IMR-90 (cell line): ENCODE data around the gene PTPRG. TPM values are rescaled to one million over a fixed set of nuclear protein-coding genes. Genes with fewer than 3 reads are reported as not detected.

Experiments used
- ATAC-seq: fragments of 200-7000 bp; cut with Tn5 transposase; 2 replicates; pipeline ENCODE4 v1.9.1; 2020; ENCODE audit warnings: low read depth, mild to moderate bottlenecking, moderate library complexity
- BruUV-seq: library from RNA; stranded (reverse); fragments of 400-500 nt; replicated peaks from 2 replicates; lab custom pipeline; 2021; lab: Mats Ljungman, UMichigan
- CTCF ChIA-PET: fragments of 300-600 bp; formaldehyde crosslinking; extraction: SDS; loops from one replicate; lab custom pipeline; 2021; ENCODE audit warnings: antibody characterized with exemption; lab: Yijun Ruan, JAX
- POLR2A ChIA-PET: fragments of 300-600 bp; sonication (Branson Sonifier 250); formaldehyde crosslinking; loops from one replicate; lab custom pipeline; 2022; ENCODE audit warnings: antibody characterized with exemption; ENCODE audit not compliant: unreplicated experiment; lab: Charles Lee
- DNase-seq: peaks from one replicate; pipeline ENCODE4 v3.0.0; 2013
- H2AFZ ChIP-seq: replicated peaks from 2 replicates; pipeline ENCODE3; 2013; ENCODE audit warnings: low read length, mild to moderate bottlenecking; ENCODE audit not compliant: poor library complexity
- H2AK5ac ChIP-seq: 2 replicates; pipeline ENCODE4 v1.6.1; 2013; ENCODE audit warnings: low read depth, low read length, inconsistent platforms
- H2AK9ac ChIP-seq: replicated peaks from 2 replicates; pipeline ENCODE3; 2013; ENCODE audit warnings: mild to moderate bottlenecking, low read depth, low read length, moderate library complexity; ENCODE audit not compliant: poor library complexity
- H2BK120ac ChIP-seq: 2 replicates; pipeline ENCODE4 v1.6.1; 2013; ENCODE audit warnings: low read depth, low read length, inconsistent platforms
- H2BK15ac ChIP-seq: 3 replicates; pipeline ENCODE4 v1.6.1; 2013; ENCODE audit warnings: low read depth, low read length, inconsistent platforms
- H2BK20ac ChIP-seq: 2 replicates; pipeline ENCODE4 v1.6.1; 2013; ENCODE audit warnings: low read depth, mild to moderate bottlenecking, inconsistent platforms, low read length, moderate library complexity
- H2BK5ac ChIP-seq: 2 replicates; pipeline ENCODE4 v1.6.1; 2013; ENCODE audit warnings: mild to moderate bottlenecking, low read depth, low read length, inconsistent platforms; ENCODE audit not compliant: poor library complexity, severe bottlenecking
- H3K14ac ChIP-seq: replicated peaks from 2 replicates; pipeline ENCODE4 v1.6.1; 2013; ENCODE audit warnings: low read depth, low read length, inconsistent platforms
- H3K18ac ChIP-seq: 2 replicates; pipeline ENCODE4 v1.6.1; 2013; ENCODE audit warnings: low read depth, low read length, control low read depth
- H3K23ac ChIP-seq: 2 replicates; pipeline ENCODE4 v1.6.1; 2013; ENCODE audit warnings: low read depth, low read length, inconsistent platforms
- H3K27ac ChIP-seq: 2 replicates; pipeline ENCODE4 v1.5.1; 2013; ENCODE audit warnings: mild to moderate bottlenecking, control low read depth, low read length; ENCODE audit not compliant: insufficient read depth
- H3K27me3 ChIP-seq: 2 replicates; pipeline ENCODE4 v1.6.1; 2013; ENCODE audit warnings: low read length; ENCODE audit not compliant: control insufficient read depth, insufficient read depth
- H3K36me3 ChIP-seq: 2 replicates; pipeline ENCODE4 v1.6.1; 2013; ENCODE audit warnings: low read length, mixed read lengths; ENCODE audit not compliant: control insufficient read depth, insufficient read depth
- H3K4ac ChIP-seq: 2 replicates; pipeline ENCODE4 v1.6.1; 2013; ENCODE audit warnings: low read depth, low read length, inconsistent platforms
- H3K4me1 ChIP-seq: 2 replicates; pipeline ENCODE4 v1.6.1; 2013; ENCODE audit warnings: low read length, mixed read lengths; ENCODE audit not compliant: control insufficient read depth, insufficient read depth
- H3K4me2 ChIP-seq: 2 replicates; pipeline ENCODE4 v1.6.1; 2013; ENCODE audit warnings: low read depth, mild to moderate bottlenecking, control low read depth, low read length, moderate library complexity
- H3K4me3 ChIP-seq: 2 replicates; pipeline ENCODE4 v1.5.1; 2013; ENCODE audit warnings: low read depth, mild to moderate bottlenecking, control low read depth, low read length, moderate library complexity; ENCODE audit not compliant: insufficient read depth
- H3K56ac ChIP-seq: 2 replicates; pipeline ENCODE4 v1.6.1; 2013; ENCODE audit warnings: low read length, inconsistent platforms; ENCODE audit not compliant: insufficient read depth; ENCODE audit errors: extremely low read depth
- H3K79me1 ChIP-seq, 2 experiments: 2 replicates each; pipeline ENCODE4 v1.6.1; 2013; ENCODE audit warnings: low read length in 2 of 2, inconsistent platforms in 1 of 2, low read depth in 1 of 2
- H3K9ac ChIP-seq: 2 replicates; pipeline ENCODE4 v1.6.1; 2013; ENCODE audit warnings: low read depth, low read length, control low read depth
- H3K9me1 ChIP-seq: 2 replicates; pipeline ENCODE4 v1.6.1; 2013; ENCODE audit warnings: low read length, inconsistent platforms; ENCODE audit not compliant: insufficient read depth
- H3K9me3 ChIP-seq: 2 replicates; pipeline ENCODE4 v1.6.1; 2013; ENCODE audit warnings: low read length; ENCODE audit not compliant: control insufficient read depth, insufficient read depth
- H4K20me1 ChIP-seq: 2 replicates; pipeline ENCODE4 v1.6.1; 2013; ENCODE audit warnings: low read length, inconsistent platforms; ENCODE audit not compliant: insufficient read depth
- H4K5ac ChIP-seq: 2 replicates; pipeline ENCODE4 v1.6.1; 2013; ENCODE audit warnings: mild to moderate bottlenecking, low read depth, low read length, control low read depth
- H4K8ac ChIP-seq, 2 experiments: 2 replicates each; pipeline ENCODE4 v1.6.1; 2013; ENCODE audit warnings: low read depth in 2 of 2, low read length in 2 of 2, control low read depth in 1 of 2, inconsistent platforms in 1 of 2
- H4K91ac ChIP-seq: 2 replicates; pipeline ENCODE4 v1.6.1; 2013; ENCODE audit warnings: low read depth, low read length, inconsistent platforms; ENCODE audit not compliant: insufficient read depth
- BHLHE40 ChIP-seq: fragments of 150-350 bp; IDR thresholded peaks from 2 replicates; pipeline ENCODE4 v1.6.1; 2016; ENCODE audit warnings: mild to moderate bottlenecking, low read depth, low read length
- CEBPB ChIP-seq: IDR thresholded peaks from 2 replicates; pipeline ENCODE4 v1.6.1; 2012; ENCODE audit warnings: low read depth, low read length, improper control_type of control experiment
- CHD1 ChIP-seq: IDR thresholded peaks from 2 replicates; pipeline ENCODE4 v1.6.1; 2012; ENCODE audit warnings: low read depth, low read length, improper control_type of control experiment
- CTCF ChIP-seq: conservative IDR thresholded peaks from 2 replicates; pipeline ENCODE4 v1.5.1; 2012; ENCODE audit warnings: mild to moderate bottlenecking, low read depth, low read length, improper control_type of control experiment
- FOS ChIP-seq: fragments of 150-350 bp; IDR thresholded peaks from 2 replicates; pipeline ENCODE4 v1.6.1; 2016; ENCODE audit warnings: low read depth, low read length
- MAFK ChIP-seq: IDR thresholded peaks from 2 replicates; pipeline ENCODE4 v1.6.1; 2012; ENCODE audit warnings: low read depth, low read length, improper control_type of control experiment
- MAZ ChIP-seq: IDR thresholded peaks from 2 replicates; pipeline ENCODE4 v1.6.1; 2012; ENCODE audit warnings: low read depth, mild to moderate bottlenecking, low read length, improper control_type of control experiment, moderate library complexity, borderline replicate concordance
- MXI1 ChIP-seq: IDR thresholded peaks from 2 replicates; pipeline ENCODE4 v1.6.1; 2012; ENCODE audit warnings: low read depth, mild to moderate bottlenecking, low read length, moderate library complexity, borderline replicate concordance
- NFE2L2 ChIP-seq: fragments of 150-350 bp; IDR thresholded peaks from 2 replicates; pipeline ENCODE4 v1.6.1; 2016; ENCODE audit warnings: low read depth, mild to moderate bottlenecking, low read length
- POLR2A ChIP-seq: IDR thresholded peaks from 2 replicates; pipeline ENCODE4 v1.6.1; 2012; ENCODE audit warnings: mild to moderate bottlenecking, low read depth, low read length
- RAD21 ChIP-seq: IDR thresholded peaks from 2 replicates; pipeline ENCODE4 v1.6.1; 2012; ENCODE audit warnings: low read length, improper control_type of control experiment
- RCOR1 ChIP-seq: IDR thresholded peaks from 2 replicates; pipeline ENCODE4 v1.6.1; 2012; ENCODE audit warnings: mild to moderate bottlenecking, low read length, improper control_type of control experiment; ENCODE audit not compliant: insufficient replicate concordance
- RFX5 ChIP-seq: IDR thresholded peaks from 2 replicates; pipeline ENCODE4 v1.8.0; 2012; ENCODE audit warnings: low read depth, mild to moderate bottlenecking, low read length, moderate library complexity
- SMC3 ChIP-seq: fragments of 150-350 bp; IDR thresholded peaks from 2 replicates; pipeline ENCODE4 v1.6.1; 2016; ENCODE audit warnings: low read depth, mild to moderate bottlenecking, antibody characterized with exemption, low read length, moderate library complexity
- WGBS, 2 experiments: methylation state at CpG; one replicate each; pipeline versions ENCODE4 v1.1.5 to v1.1.7; 2013; ENCODE audit warnings: missing lambda C conversion rate in 2 of 2; ENCODE audit not compliant: insufficient read length in 1 of 2; ENCODE audit errors: extremely low coverage in 2 of 2; 5-methylcytosine and 5-hydroxymethylcytosine counted together
- dilution Hi-C: fragments of 300-500 bp; cut with HindIII; formaldehyde crosslinking; loops from one replicate; pipeline ENCODE4 v1.14.3; 2018; ENCODE audit warnings: low sequenced_read_pairs; ENCODE audit not compliant: unreplicated experiment
- in situ Hi-C: fragments of 300-500 bp; cut with MboI; formaldehyde crosslinking; loops from 3 replicates; pipeline ENCODE4 v1.14.3; 2019; ENCODE audit warnings: low sequenced_read_pairs, inconsistent platforms, mixed read lengths
- intact Hi-C: fragments of 100-400 bp; cut with micrococcal nuclease; formaldehyde crosslinking; loops from 2 replicates; pipeline ENCODE4 v1.10.0; 2022
- polyA plus RNA-seq, 3 experiments: library from polyadenylated mRNA; depleted of rRNA; stranded (reverse); fragments of >200 nt; gene quantifications; 2 replicates each; pipeline ENCODE4 v1.2.3, GENCODE V29; 2012; ENCODE audit warnings: low replicate concordance in 1 of 3
- total RNA-seq: library from RNA; depleted of rRNA; stranded (reverse); fragments of >200 nt; gene quantifications from 2 replicates; pipeline ENCODE4 v1.2.3, GENCODE V29; 2012
- TF ChIP-seq, protein P1 (sequence below): fragments of 150-350 bp; IDR thresholded peaks from 2 replicates; pipeline ENCODE4 v1.6.1; 2017; ENCODE audit warnings: mild to moderate bottlenecking, antibody characterized with exemption, low read length, low read depth
- TF ChIP-seq, protein P2 (sequence below): fragments of 150-350 bp; IDR thresholded peaks from 2 replicates; pipeline ENCODE4 v1.6.1; 2016; ENCODE audit warnings: low read depth, mild to moderate bottlenecking, low read length, moderate library complexity, borderline replicate concordance

PTPRG gene
- total and polyA plus RNA-seq, 2 of the 4 experiments (the other 2 are of a cell fraction) = 7.7 to 31.0 TPM

DNA sequence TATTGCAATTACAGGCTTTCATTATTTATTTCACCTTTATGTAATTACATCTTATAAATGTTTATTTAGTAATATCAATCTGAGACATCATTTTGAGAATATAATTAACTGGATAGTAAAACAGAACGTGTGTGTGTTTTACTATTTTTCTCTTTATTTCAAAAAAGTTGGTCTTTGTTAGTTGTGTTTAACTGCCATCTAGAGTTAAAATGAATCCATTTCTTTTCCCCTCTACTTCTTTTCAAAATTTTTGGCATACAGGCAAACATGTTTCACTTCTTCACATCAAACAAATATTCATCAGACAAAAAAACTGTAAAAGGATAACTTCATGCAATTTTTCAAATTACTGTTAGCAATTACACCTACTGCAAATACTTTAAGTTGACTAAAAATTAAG is 750.8 kb downstream of the PTPRG start:
- Histone ChIP-seq H3K18ac (no peak overlapping the region), H2AK5ac (no peak overlapping the region), H3K79me1 (no peaks in the 10 kb centered on the region), H3K23ac (no peak overlapping the region), H3K9me3 (no peaks in the 10 kb centered on the region), H2BK15ac (no peak overlapping the region), H2BK5ac (no peak overlapping the region), H3K4me3 (no peak overlapping the region), H3K4me2 (no peak overlapping the region), H3K9ac (no peak overlapping the region), H3K27ac (no peak overlapping the region), H3K56ac (no peak overlapping the region), H2BK120ac (no peak overlapping the region), H3K27me3 (no peaks in the 10 kb centered on the region), H4K91ac (no peak overlapping the region), H3K4ac (no peak overlapping the region), H4K20me1 (no peaks in the 10 kb centered on the region), H2BK20ac (no peak overlapping the region), H4K8ac (no peak overlapping the region), H3K14ac (no peak overlapping the region), H3K4me1 (no peaks in the 10 kb centered on the region), H2AFZ (no peak overlapping the region), H4K5ac (no peak overlapping the region), H3K9me1 (no peaks in the 10 kb centered on the region), H3K36me3 (no peaks in the 10 kb centered on the region), H2AK9ac (no peak overlapping the region)
- intact Hi-C loops = no loop called here
- ChIA-PET CTCF (no interaction called here), POLR2A (no interaction called here)
- WGBS, 2 experiments = no CpG with 5 or more reads among the region's 1 CpG
- TF ChIP-seq, protein P1, sequence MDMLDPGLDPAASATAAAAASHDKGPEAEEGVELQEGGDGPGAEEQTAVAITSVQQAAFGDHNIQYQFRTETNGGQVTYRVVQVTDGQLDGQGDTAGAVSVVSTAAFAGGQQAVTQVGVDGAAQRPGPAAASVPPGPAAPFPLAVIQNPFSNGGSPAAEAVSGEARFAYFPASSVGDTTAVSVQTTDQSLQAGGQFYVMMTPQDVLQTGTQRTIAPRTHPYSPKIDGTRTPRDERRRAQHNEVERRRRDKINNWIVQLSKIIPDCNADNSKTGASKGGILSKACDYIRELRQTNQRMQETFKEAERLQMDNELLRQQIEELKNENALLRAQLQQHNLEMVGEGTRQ = no peak
- TF ChIP-seq CTCF (no peak), RFX5 (no peak), CHD1 (no peak), POLR2A (no peak), FOS (no peak), SMC3 (no peak), NFE2L2 (no peak), BHLHE40 (no peak), MXI1 (no peak), MAZ (no peak), RAD21 (no peak), MAFK (no peak), CEBPB (no peak), RCOR1 (no peak)
- TF ChIP-seq, protein P2, sequence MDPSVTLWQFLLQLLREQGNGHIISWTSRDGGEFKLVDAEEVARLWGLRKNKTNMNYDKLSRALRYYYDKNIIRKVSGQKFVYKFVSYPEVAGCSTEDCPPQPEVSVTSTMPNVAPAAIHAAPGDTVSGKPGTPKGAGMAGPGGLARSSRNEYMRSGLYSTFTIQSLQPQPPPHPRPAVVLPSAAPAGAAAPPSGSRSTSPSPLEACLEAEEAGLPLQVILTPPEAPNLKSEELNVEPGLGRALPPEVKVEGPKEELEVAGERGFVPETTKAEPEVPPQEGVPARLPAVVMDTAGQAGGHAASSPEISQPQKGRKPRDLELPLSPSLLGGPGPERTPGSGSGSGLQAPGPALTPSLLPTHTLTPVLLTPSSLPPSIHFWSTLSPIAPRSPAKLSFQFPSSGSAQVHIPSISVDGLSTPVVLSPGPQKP = no peak
- BruUV-seq = no TSS peak
- in situ Hi-C loops = no loop called here
- DNase-seq = no peak
- no peak for ATAC-seq
- dilution Hi-C loops = no loop called here
